ENCODE data around the gene STXBP5. TPM values are rescaled to one million over a fixed set of nuclear protein-coding genes. Genes with fewer than 3 reads are reported as not detected.
A peak's percentile ranks its signal among the peaks of the same experiment; 100 is the strongest.

The STXBP5 gene
- total RNA-seq, 2 donors from 2014 or later: 34.4 to 59.9 TPM

GRCh38 chr6:147180926-147181325 is 23.3 kb upstream of the STXBP5 start:
- DNase-seq (ENCODE audit: low spot score): no peak
- H3K36me3 ChIP-seq: no peaks in the 10 kb centered on the region
- WGBS: 81% methylated on average over 7 of the region's 7 CpGs
- H3K4me3 ChIP-seq: no peak overlapping the region
- H3K9me3 ChIP-seq: no peaks in the 10 kb centered on the region
- peaks cover 3% of the 10 kb centered on the region for H3K4me1 ChIP-seq (replicated peaks)
- TF ChIP-seq POLR2AphosphoS5 (IDR thresholded peaks at IDR 0.05) (no peak), CTCF (IDR thresholded peaks at IDR 0.05) (no peak), POLR2A (IDR thresholded peaks at IDR 0.05) (no peak)
- H3K27me3 ChIP-seq (replicated peaks; ENCODE audit: insufficient read depth): no peaks in the 10 kb centered on the region
- intact Hi-C loops (cut with DNase I): no loop called here
- H3K27ac ChIP-seq: no peak overlapping the region

GRCh38 chr6:147184379-147184778 is 19.8 kb upstream of the STXBP5 start:
- intact Hi-C loops (cut with DNase I): no loop called here
- H3K4me1 ChIP-seq (replicated peaks): peaks cover 2% of the 10 kb centered on the region
- WGBS: 91% methylated on average over 1 of the region's 1 CpG
- no peak for DNase-seq (ENCODE audit: low spot score)
- TF ChIP-seq POLR2A (IDR thresholded peaks at IDR 0.05) (no peak), POLR2AphosphoS5 (IDR thresholded peaks at IDR 0.05) (no peak), CTCF (IDR thresholded peaks at IDR 0.05) (no peak)
- no peak overlapping the region for H3K27ac ChIP-seq
- no peak overlapping the region for H3K4me3 ChIP-seq
- no peaks in the 10 kb centered on the region for H3K36me3 ChIP-seq
- H3K9me3 ChIP-seq: no peaks in the 10 kb centered on the region
- H3K27me3 ChIP-seq (replicated peaks; ENCODE audit: insufficient read depth): no peaks in the 10 kb centered on the region

GRCh38 chr6:147185216-147185615 is 19.0 kb upstream of the STXBP5 start:
- Histone ChIP-seq H3K27me3 (replicated peaks; ENCODE audit: insufficient read depth) (no peaks in the 10 kb centered on the region), H3K9me3 (no peaks in the 10 kb centered on the region), H3K27ac (no peak overlapping the region), H3K4me1 (replicated peaks) (no peaks in the 10 kb centered on the region), H3K36me3 (no peaks in the 10 kb centered on the region), H3K4me3 (no peak overlapping the region)
- DNase-seq (ENCODE audit: low spot score): no peak
- intact Hi-C loops (cut with DNase I): no loop called here
- TF ChIP-seq POLR2AphosphoS5 (IDR thresholded peaks at IDR 0.05) (no peak), POLR2A (IDR thresholded peaks at IDR 0.05) (no peak), CTCF (IDR thresholded peaks at IDR 0.05) (no peak)
- WGBS: 88% methylated on average over 3 of the region's 3 CpGs

GRCh38 chr6:147190556-147190955 is 13.7 kb upstream of the STXBP5 start:
- Histone ChIP-seq H3K27me3 (replicated peaks; ENCODE audit: insufficient read depth) (no peaks in the 10 kb centered on the region), H3K4me3 (no peak overlapping the region), H3K4me1 (replicated peaks) (no peaks in the 10 kb centered on the region), H3K9me3 (no peaks in the 10 kb centered on the region), H3K27ac (no peak overlapping the region), H3K36me3 (no peaks in the 10 kb centered on the region)
- no peak for TF ChIP-seq POLR2A (IDR thresholded peaks at IDR 0.05)
- no peak for TF ChIP-seq CTCF (IDR thresholded peaks at IDR 0.05)
- no peak for TF ChIP-seq POLR2AphosphoS5 (IDR thresholded peaks at IDR 0.05)
- intact Hi-C loops (cut with DNase I): no loop called here
- DNase-seq (ENCODE audit: low spot score): no peak
- 55% methylated on average over 5 of the region's 5 CpGs for WGBS

GRCh38 chr6:147192278-147192911 is 11.8 kb upstream of the STXBP5 start:
- H3K4me1 ChIP-seq (replicated peaks): no peaks in the 10 kb centered on the region
- 46% methylated on average over 3 of the region's 3 CpGs for WGBS
- no peaks in the 10 kb centered on the region for H3K27me3 ChIP-seq (replicated peaks; ENCODE audit: insufficient read depth)
- no peaks in the 10 kb centered on the region for H3K9me3 ChIP-seq
- H3K27ac ChIP-seq: no peak overlapping the region
- intact Hi-C loops (cut with DNase I): no loop called here
- peak; percentile 25 for DNase-seq (ENCODE audit: low spot score)
- no peak overlapping the region for H3K4me3 ChIP-seq
- no peak for TF ChIP-seq CTCF (IDR thresholded peaks at IDR 0.05)
- no peak for TF ChIP-seq POLR2A (IDR thresholded peaks at IDR 0.05)
- peak; percentile 8 for TF ChIP-seq POLR2AphosphoS5 (IDR thresholded peaks at IDR 0.05)
- no peaks in the 10 kb centered on the region for H3K36me3 ChIP-seq
